B cell (primary cell): ENCODE results near the gene STIM1.

ENCODE experiments used
- EZH2 ChIP-seq: IDR thresholded peaks from 2 replicates; pipeline ENCODE4 v1.6.1; 2012; ENCODE audit warnings: borderline replicate concordance, low read depth, mild to moderate bottlenecking, moderate library complexity, low read length; ENCODE audit not compliant: insufficient read depth, poor library complexity, severe bottlenecking
- TF ChIP-seq, protein P1 (sequence below): fragments of 200-600 bp; IDR thresholded peaks from one replicate; pipeline ENCODE4 v1.8.0; 2022; ENCODE audit warnings: antibody characterized with exemption, mild to moderate bottlenecking

- TF ChIP-seq, protein P1, sequence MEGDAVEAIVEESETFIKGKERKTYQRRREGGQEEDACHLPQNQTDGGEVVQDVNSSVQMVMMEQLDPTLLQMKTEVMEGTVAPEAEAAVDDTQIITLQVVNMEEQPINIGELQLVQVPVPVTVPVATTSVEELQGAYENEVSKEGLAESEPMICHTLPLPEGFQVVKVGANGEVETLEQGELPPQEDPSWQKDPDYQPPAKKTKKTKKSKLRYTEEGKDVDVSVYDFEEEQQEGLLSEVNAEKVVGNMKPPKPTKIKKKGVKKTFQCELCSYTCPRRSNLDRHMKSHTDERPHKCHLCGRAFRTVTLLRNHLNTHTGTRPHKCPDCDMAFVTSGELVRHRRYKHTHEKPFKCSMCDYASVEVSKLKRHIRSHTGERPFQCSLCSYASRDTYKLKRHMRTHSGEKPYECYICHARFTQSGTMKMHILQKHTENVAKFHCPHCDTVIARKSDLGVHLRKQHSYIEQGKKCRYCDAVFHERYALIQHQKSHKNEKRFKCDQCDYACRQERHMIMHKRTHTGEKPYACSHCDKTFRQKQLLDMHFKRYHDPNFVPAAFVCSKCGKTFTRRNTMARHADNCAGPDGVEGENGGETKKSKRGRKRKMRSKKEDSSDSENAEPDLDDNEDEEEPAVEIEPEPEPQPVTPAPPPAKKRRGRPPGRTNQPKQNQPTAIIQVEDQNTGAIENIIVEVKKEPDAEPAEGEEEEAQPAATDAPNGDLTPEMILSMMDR = no peak
- no peak for TF ChIP-seq EZH2
Observed at GRCh38 chr11:4027746-4028145, 172.3 kb downstream of the STIM1 start.
